ENCODE data around the gene TFF3.

DNA sequence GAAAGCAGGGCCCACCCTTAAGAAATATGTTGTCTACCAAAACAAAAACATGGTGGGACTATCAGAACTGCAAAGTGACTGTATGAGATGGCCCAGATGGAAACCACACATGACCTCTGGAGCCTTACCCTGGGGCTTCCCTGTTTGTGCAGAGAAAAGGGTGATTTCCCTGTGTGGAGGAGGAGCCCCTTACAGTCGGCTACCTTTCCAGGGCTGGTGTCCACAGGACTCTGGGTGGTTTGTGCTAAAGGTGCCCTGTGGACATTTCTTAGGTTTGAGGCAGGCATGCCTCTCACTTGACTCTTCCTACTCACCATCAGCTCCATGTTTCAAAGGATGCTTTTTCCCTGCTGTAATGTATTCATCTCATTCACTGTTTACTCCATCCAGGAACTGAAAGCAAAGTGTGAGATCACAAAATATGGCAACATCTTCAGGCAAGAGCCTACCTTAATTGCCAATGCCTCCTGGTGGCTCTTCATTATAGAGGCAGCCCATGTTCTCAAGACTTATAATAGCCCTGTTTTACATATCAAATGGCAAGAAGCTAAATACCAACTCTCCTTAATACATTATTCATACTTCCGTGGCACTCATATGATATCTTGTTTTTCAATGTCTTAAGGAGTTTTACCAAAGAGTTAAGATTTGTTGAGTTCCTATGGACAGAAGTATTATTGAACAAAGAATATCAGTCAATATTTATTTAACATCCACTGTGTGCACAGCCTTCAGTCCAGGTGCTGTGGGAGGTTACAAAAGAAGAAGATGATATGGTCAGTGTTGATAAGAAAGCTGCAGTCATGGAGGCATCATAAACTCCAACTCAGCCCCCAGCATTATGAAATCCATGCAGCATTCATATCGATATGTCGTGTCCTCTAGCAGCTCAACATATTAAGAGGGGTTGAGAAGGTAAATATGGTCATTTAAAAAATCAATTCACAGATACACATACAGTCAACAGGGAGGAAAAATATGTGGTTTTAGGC lies 15.5 kb upstream of the TFF3 start:
- TF ChIP-seq POLR2AphosphoS5 (IDR thresholded peaks at IDR 0.05; ENCODE audit: insufficient read depth in 1 of 2, low read depth in 1 of 2) (no peak), POLR2A (IDR thresholded peaks at IDR 0.05) (no peak)
- TF ChIP-seq, protein P1, sequence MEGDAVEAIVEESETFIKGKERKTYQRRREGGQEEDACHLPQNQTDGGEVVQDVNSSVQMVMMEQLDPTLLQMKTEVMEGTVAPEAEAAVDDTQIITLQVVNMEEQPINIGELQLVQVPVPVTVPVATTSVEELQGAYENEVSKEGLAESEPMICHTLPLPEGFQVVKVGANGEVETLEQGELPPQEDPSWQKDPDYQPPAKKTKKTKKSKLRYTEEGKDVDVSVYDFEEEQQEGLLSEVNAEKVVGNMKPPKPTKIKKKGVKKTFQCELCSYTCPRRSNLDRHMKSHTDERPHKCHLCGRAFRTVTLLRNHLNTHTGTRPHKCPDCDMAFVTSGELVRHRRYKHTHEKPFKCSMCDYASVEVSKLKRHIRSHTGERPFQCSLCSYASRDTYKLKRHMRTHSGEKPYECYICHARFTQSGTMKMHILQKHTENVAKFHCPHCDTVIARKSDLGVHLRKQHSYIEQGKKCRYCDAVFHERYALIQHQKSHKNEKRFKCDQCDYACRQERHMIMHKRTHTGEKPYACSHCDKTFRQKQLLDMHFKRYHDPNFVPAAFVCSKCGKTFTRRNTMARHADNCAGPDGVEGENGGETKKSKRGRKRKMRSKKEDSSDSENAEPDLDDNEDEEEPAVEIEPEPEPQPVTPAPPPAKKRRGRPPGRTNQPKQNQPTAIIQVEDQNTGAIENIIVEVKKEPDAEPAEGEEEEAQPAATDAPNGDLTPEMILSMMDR (IDR thresholded peaks at IDR 0.05) = no peak
